Inflammatory macrophage treated with lipopolysaccharide for 4 hours (primary cell): ENCODE results near the gene TOR4A.

Source experiments
- DNase-seq: peaks from one replicate; pipeline ENCODE4 v3.0.0-alpha.2; 2020

Gene TOR4A

GRCh38 chr9:137295849-137296669, 18.5 kb downstream of the TOR4A start:
- no peak for DNase-seq

GRCh38 chr9:137296670-137297664, 19.4 kb downstream of the TOR4A start:
- DNase-seq = no peak

- no peak for DNase-seq
These were observed 20.4 kb downstream of the TOR4A start for GRCh38 chr9:137297966-137298365.

- DNase-seq = no peak
These were observed 21.1 kb downstream of the TOR4A start for GRCh38 chr9:137298401-137299202.

GRCh38 chr9:137299203-137299565, 21.7 kb downstream of the TOR4A start:
- no peak for DNase-seq

- no peak for DNase-seq
These were observed 22.4 kb downstream of the TOR4A start for GRCh38 chr9:137299938-137300337.

GRCh38 chr9:137300567-137301080, 23.1 kb downstream of the TOR4A start:
- DNase-seq = no peak

- peak; percentile 29 for DNase-seq
These were observed 23.8 kb downstream of the TOR4A start for GRCh38 chr9:137301081-137301947.

GRCh38 chr9:137302118-137302448, 24.6 kb downstream of the TOR4A start, which contains the start of gene NRARP:
TSS of gene NRARP (minus strand) at chr9:137302271. CDS start at chr9:137301928, 343 bp downstream.
- peak; percentile 88 for DNase-seq

- peak; percentile 68 for DNase-seq
These were observed 25.1 kb downstream of the TOR4A start for GRCh38 chr9:137302449-137303150.

GRCh38 chr9:137303151-137303892, 25.8 kb downstream of the TOR4A start:
- DNase-seq = no peak

GRCh38 chr9:137303893-137304382, 26.4 kb downstream of the TOR4A start:
- no peak for DNase-seq

GRCh38 chr9:137304383-137305059, 27.0 kb downstream of the TOR4A start:
- DNase-seq = no peak

- peak; percentile 58 for DNase-seq
These were observed 27.7 kb downstream of the TOR4A start for GRCh38 chr9:137305060-137305797.

GRCh38 chr9:137305798-137306065, 28.2 kb downstream of the TOR4A start:
- DNase-seq = no peak

- DNase-seq = no peak
These were observed 28.7 kb downstream of the TOR4A start for GRCh38 chr9:137306066-137306849.

- no peak for DNase-seq
These were observed 29.3 kb downstream of the TOR4A start for GRCh38 chr9:137306850-137307254.
